Gastrocnemius medialis (tissue), 4 donors: ENCODE results near the gene C16orf96.

Source experiments
- CTCF ChIP-seq, 5 experiments: fragments of 450-650 bp in 3 of 5; fragments of 200-600 bp in 2 of 5; sonication (generic) in 2 of 5; IDR thresholded peaks in 4 of 5; conservative IDR thresholded peaks in 1 of 5; 1 replicate in 4 of 5; 2 replicates in 1 of 5; pipeline ENCODE4 v1.5.1; 2016 to 2019; ENCODE audit warnings: antibody characterized with exemption in 5 of 5, mild to moderate bottlenecking in 3 of 5, moderate library complexity in 3 of 5
- POLR2A ChIP-seq, 2 donors: fragments of 450-650 bp; IDR thresholded peaks; one replicate each; pipeline ENCODE4 v1.6.1; 2017; ENCODE audit warnings: antibody characterized with exemption in 2 of 2, mild to moderate bottlenecking in 2 of 2, moderate library complexity in 2 of 2

GRCh38 chr16:4520913-4521312 is 35.2 kb upstream of the C16orf96 start:
- TF ChIP-seq CTCF (IDR thresholded peaks at IDR 0.05 in 4 of 5, conservative IDR thresholded peaks at IDR 0.05 in 1 of 5) (no peak), POLR2A (IDR thresholded peaks at IDR 0.05) (no peak)
